ENCODE data around the gene NDUFB1.

Gene NDUFB1

DNA sequence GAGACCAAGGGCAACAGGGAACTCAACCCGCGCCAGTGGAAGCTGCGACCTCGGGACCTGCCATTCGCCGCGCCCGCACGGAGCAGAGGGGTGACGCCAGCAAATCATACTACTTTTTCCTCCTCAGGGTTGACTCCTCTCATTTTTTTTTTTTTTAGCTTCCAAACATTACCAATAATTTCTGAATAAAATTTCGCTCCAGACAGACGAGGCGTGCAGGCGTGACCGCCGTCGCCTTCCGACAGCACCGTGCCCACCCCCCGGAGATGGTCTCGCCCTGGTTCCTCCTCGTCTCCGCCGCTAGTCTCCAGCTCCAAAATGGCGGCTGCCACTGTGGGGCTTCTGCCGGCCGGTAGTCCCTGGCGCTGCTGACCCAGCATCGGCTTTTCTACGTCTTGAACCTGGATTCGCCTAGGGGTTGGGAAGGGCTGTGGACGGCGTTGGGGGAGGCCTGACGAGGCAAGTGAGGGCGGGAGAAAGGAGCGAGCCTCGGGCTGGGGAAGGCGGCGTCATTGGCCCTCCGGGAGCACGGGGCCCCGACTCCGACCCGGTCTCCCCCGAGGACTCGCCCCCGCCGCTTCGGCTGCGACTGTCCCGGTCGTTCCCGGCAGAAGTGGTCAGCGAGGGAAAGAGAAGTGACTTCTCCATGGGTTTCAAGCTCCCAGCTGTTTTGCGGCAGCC is at the start of gene NDUFB1, which contains the start of gene CPSF2:
TSS of gene NDUFB1 (minus strand) at position 37 of the 681 bp plus-strand sequence. CDS start 4,069 bp downstream, outside the sequence.
TSS of gene CPSF2 (plus strand) at position 300 of the 681 bp plus-strand sequence. CDS start 9,016 bp downstream, outside the sequence.
- DNase-seq (ENCODE audit: low spot score), result peak; percentile 81

DNA sequence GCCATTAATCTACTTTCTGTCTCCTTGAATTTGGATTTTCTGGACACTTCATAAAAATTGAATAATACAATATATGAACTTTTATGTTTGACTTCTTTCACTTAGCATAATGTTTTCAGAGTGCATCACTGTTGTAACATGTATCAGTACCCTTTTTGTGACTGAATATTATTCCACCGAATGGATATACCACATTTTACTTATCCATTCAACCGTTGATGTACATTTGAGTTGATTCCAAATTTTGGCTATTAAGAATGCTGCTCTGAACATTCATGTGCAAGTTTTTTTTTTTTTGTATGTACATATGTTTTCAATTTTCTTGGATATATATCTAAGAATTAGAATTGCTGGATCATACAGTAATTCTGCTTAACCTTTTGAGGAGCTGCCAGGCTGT is 43.5 kb upstream of the NDUFB1 start:
- no peak for DNase-seq (ENCODE audit: low spot score)

DNA sequence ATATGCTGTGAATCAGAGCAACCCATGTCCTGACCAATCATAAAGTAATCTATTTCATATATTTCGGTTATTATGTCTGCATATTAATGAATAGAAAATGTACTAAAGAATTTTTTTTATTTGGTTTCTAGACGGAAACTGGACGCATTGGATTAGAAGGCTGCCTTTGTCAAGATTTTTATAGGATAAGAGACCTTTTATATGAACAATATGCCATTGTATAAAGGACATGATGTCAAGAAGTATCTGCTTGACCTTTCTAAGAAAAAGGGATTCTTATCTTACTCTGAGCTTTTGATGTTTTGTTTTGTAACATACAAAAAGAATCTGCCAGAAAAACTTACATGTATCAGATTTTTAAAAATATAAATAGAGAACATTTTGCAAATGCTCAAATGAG is 40.0 kb upstream of the NDUFB1 start:
- no peak for DNase-seq (ENCODE audit: low spot score)

DNA sequence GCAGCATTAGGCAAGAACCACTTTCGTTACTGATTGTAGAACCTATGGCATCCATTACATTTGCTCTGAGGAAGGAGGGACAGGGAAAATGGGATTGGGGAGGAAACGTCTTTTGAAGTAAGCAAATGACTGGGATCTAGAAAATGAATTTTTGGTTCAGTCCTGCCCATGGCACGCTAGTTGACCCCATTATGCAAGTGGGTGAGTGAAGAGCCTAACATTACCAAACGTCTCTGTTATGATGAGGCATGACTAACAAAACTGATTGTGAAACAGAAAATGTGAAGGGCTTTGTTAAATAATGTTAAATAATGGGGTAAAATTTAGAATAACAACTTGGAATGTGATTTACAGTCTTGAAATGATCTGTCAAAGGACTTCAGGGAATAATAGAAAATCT is 39.1 kb upstream of the NDUFB1 start:
- DNase-seq (ENCODE audit: low spot score), result no peak

DNA sequence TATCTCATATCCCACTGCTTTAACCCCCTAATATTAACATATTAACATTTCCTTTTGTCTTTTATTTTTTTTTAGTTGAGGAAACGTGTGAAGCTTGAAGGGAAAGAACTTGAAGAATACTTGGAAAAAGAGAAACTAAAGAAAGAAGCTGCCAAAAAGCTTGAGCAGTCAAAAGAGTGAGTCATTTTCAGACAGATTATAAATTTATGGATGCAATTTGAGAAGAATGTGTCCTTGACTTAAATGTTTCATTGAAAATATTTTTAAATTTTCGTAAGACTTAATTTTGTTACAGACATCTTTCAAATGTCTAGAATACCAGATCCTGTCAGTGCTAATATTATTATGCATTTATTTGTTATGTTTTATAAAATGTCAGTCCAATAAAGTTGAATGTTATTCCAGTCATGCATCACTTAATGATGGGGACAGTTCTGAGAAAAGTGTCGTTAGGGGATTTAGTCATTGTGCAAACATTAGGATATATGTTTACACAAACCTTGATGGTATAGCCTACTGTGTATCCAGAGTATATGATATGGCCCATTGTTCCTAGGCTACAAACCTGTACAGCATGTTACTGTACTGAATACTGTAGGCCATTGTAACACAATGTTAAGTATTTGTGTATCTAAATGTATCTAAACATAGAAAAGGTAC is 32.9 kb upstream of the NDUFB1 start:
- DNase-seq (ENCODE audit: low spot score), result no peak

DNA sequence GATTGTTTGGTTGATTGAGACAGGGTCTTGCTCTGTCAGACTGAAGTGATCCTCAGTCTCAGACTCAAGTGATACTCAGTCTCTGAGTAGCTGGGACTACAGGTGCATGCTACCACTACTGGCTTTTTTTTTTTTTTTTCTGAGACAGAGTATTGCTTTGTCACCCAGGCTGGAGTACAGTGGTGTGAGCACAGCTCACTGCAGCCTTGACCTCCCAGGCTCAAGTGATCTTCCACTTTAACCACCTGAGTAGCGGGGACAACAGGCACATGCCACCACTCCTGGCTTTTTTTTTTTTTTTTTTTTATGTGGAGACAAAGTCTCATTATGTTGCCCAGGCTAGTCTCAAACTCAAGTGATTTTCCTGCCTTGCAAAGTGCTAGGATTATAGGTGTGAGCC is 32.1 kb upstream of the NDUFB1 start:
- no peak for DNase-seq (ENCODE audit: low spot score)

DNA sequence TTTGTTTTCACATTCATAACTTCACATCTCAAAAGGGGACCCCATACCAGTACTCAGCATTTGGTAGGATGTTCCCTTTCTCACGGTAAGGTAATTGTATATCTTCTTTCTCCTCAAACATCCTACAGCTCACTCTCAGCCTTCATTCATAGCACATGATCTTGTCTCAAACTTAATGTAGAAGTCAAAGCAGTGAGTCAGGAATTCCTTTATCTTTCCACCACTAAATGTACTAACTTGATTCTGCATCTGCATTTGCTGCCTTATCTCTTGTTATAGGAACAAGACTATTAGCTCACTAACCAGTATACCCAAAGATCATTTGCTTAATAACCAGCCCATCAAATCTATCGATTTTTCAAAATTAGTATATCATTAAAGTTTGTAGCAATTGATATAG is 23.2 kb upstream of the NDUFB1 start:
- DNase-seq (ENCODE audit: low spot score), result no peak

DNA sequence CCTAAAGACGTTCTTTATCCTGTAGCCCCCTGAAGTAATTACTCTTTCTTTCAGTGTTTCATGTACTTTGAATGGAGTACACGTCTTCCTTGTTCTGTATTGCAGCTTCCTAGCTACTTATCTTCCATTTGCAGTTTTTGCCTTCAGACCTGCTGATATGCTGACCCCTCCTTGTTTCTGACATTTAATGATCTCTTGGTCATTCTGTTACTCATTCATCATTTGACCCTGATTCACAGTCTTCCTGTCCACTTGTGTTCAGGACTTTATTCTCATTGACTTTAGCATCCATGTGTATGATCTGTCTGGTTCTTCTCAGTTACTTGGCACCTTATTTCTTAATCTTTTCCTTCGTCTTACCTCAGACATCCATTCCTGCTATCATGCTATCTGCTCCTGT is 22.5 kb upstream of the NDUFB1 start:
- no peak for DNase-seq (ENCODE audit: low spot score)

DNA sequence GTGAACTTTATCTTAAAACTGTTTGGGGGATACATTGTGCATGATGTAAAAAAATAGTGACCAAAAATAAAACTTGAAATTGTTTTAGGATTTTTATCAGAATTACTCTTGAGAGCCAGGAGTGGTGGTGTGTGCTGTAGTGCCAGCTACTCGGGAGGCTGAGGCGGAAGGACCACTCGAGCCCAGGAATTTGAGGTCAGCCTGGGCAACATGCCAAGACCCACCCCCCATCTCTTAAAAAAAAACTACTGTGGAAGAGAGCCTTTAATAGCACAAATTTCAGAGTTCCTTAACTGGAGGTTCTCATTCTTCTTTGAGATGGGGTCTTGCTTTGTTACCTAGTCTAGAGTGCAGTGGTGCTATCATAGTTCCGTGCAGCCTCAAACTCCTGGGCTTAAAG is 21.8 kb upstream of the NDUFB1 start:
- no peak for DNase-seq (ENCODE audit: low spot score)

DNA sequence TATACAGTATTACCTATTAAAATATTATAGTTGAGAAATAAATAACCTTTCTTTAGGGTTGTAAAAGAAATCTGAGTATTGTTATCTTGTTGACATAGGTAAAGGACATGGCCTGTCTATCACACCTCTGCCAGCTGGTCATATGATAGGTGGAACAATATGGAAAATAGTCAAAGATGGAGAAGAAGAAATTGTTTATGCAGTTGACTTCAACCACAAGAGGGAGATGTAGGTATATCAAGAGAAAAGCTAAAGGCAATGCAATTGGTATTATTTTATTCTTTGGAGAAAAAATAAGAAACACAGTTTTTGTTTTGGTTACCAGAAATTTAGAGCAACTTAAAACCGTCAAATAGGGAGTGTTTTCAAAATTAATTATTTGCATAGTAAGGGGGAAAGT is 13.8 kb upstream of the NDUFB1 start:
- DNase-seq (ENCODE audit: low spot score), result no peak

DNA sequence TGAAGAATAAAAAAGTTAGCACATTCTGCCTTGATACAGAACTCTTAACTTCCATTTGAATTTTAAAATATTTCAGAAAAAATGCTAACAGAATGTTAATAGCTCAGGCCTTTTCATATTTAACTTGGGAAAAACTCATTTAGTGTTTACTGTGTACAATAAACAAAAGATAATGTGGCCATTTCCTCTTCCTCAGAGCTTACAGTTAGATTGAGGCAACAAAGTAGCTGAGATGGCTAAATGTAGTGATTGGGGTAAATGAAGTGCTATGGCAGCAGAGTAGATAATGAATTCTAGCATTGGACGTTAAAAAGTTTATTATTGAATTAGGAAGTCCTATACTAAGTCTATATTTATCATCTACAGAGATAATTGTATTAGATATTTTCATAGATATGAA is 12.9 kb upstream of the NDUFB1 start:
- no peak for DNase-seq (ENCODE audit: low spot score)

DNA sequence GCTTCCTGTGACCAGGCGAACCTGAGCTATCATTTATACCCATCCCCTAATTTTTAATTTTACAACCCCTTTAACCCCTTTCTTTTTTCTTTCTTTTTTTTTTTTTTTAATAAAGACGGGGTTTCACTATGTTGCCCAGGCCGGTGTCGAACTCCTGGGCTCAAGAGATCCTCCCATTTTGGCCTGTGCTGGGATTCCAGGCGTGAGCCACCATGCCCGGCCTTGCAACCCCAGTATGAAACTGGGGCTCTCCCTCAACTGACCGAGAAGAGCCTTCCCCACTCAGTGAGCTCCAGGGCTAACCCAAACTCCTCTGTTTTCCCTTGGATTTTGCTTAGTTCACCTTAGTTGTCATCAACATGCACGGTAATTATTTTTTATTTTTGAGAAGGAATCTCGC is 1.3 kb upstream of the NDUFB1 start:
- DNase-seq (ENCODE audit: low spot score), result no peak

DNA sequence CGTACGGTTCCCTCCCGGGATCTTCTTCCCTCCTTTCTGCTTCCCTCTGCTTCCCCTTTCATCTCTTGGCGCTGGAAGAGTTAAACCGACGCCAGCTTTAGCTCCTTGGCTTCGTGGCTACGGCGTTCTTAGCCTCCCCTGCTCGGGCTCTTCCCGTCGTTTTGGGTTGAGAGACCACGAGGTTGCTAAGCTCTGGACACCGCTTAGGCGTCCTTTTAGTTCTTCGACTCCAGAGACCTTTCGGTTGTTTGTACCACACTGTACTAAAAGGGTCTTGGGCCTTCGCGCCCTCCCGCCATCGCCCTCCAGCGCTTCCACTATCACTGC is 808 bp upstream of the NDUFB1 start:
- DNase-seq (ENCODE audit: low spot score), result no peak

DNA sequence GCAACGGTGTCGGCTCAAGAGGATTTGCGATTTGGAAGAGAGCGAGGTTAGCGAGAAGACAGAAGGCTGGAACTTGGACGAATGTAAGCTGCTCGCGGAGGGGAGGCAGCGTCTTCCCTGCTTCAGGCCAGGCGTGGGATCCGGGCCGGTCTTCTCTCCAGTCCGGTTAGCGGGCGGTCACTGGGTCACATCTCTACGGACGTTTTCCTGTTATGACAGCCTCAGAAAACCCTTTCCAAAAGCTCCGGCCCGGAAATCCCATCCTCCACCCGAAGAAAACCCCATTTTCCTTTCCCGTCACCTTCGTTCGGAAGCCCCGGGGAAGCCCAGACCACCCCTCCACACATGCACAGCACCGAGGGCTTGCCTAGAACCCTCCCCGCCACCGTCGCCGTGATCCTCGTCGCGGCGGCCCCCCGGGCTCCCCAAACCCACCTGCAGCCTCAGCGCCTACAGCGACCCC is 268 bp downstream of the NDUFB1 start:
- no peak for DNase-seq (ENCODE audit: low spot score)

DNA sequence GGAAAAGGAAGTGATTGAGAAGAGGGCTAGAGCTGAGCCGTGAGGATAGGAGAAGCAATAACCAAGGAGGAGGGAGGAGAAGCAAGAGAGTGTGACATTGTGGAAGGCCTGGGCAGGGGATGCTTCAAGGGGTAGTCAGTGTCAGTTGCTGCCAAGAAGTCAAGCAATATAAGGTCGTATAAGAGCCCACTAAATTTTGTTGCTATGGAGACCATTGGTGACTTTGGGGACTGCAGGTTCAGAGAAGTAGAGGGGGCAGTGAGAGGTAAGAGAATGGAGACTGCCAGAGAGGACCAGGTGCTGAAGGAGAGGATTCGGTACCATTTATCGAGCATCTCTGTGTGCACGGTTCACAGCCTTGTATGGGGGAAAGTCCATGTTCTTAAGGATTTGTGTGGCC is 12.0 kb downstream of the NDUFB1 start:
- no peak for DNase-seq (ENCODE audit: low spot score)

DNA sequence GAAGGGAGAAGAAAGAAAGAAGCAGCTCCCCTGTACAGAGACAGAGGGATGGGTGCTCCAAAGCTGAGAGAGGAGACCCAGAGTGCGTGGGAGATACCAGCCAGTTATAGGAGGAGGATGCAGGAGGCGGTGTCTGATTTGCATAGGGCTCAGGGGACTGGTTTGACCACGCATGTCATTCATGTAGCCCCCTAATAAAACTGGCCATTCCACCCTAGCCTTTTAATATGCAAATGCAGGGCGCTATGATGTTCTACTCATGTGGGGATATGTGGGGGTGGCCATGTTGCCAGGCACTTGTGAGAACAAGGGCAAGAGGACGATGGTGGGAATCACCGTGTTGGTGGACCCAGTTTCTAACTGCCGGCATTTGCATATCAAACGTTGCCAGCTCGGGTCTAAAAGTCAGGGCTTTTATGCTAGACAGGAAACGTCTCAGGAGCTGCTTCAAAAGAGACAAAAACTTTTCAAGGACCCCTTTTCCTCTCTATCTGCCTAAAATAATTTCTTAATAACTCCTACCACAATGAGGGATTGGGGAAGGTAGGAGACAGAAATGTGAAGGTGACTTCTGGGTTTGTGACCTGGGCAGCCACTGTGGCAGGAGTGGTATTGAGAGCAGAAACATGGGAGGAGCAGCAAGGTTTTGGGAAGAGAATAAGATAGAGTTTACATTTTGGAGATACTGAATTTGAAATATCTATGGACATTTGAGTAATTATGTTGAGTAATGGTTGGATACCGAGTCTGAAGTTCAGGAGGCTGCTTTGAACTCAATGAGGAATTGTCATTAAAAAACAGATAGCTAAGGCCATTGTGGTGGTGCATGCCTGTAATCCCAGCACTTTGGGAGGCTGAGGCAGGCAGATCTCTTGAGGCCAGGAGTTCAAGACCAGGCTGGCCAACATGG is 12.9 kb downstream of the NDUFB1 start:
- no peak for DNase-seq (ENCODE audit: low spot score)

DNA sequence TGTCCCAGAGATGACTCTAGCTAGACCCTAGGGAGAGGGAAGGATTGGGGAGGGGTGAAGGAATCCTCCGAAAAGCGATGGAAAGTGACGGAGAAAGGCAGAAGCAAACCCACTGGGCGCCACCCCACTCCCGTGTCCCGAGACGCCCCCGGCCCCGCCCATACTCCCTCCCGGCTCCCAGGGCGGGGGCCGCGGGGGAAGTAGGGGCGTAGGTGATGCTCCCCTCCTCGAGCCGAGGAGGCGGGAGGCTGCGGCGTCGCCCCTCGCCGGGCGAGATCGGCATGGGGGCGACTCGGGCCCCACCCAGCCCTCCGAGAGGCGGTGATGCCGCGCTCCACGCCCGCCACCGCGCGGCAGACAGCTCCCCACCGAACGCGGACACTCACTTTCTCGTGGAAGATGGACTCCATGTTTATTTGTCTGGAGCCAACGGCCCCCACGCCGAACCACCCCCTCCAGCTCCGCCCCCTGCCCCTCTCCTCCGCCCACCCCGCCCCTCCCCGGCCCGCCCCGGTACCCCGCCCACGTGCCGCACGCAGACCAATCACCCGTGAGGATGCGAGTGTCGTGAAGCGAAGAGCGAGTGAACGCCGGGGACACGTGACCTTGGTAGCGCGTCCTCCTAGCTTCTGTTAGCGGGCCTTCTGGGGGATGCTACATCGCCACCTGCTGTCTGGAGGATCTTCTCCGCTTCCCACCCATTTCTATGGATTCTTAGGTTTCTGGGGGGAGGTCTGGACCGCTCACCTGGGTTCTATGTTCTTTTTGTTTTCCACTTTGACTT is 15.2 kb downstream of the NDUFB1 start, which contains the start of gene ATXN3:
TSS of gene ATXN3 (minus strand) at position 440 of the 784 bp plus-strand sequence. CDS start at position 410, 30 bp downstream.
- peak; percentile 97 for DNase-seq (ENCODE audit: low spot score)

DNA sequence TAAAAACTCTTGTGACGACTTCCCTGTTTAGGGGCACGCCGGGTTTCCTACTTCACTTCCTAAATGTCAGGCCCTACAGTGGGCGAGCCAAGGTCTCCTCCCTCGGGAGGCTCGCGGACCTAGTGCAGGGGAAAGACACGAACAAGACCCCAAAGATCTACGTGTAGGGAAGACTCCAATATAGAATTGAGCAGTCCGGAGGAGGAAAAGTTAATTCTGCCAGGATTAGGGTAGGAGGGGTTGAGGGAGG is 15.7 kb downstream of the NDUFB1 start:
- no peak for DNase-seq (ENCODE audit: low spot score)

DNA sequence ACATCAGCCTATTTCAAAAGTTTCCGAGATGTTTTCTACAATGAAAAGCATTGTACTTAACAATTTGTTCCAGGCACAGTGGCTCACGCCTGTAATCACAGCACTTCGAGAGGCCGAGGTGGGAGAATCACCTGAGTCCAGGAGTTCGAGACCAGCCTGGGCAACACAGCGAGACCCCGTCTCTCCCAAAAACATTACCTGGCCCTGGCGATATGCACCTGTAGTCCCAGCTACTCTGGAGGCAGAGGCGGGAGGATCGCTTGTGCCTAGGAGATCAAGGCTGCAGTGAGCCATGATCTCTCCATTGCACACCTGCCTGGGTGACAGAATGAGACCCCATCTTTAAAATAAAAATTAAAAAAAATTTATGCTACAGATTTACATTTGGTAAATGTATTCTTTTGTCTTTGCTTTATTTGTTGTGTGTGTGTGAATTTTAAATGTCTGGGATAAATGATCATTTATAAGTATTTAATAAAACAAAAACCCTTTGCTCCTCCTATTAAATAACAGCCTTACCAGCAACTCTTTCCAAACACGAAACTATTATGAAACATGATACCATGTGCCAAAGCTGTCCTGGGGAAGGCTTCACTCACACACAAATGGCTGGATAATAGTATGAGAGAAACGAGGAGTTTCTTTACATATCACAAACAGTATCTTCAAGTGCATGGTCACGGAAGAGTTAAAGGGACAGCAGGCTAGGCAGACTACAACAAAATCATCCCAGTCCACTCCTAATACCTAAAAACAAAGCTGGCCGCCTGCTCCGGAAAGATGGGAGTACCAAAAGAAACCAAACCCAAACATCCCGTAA is 16.2 kb downstream of the NDUFB1 start:
- DNase-seq (ENCODE audit: low spot score), result no peak

DNA sequence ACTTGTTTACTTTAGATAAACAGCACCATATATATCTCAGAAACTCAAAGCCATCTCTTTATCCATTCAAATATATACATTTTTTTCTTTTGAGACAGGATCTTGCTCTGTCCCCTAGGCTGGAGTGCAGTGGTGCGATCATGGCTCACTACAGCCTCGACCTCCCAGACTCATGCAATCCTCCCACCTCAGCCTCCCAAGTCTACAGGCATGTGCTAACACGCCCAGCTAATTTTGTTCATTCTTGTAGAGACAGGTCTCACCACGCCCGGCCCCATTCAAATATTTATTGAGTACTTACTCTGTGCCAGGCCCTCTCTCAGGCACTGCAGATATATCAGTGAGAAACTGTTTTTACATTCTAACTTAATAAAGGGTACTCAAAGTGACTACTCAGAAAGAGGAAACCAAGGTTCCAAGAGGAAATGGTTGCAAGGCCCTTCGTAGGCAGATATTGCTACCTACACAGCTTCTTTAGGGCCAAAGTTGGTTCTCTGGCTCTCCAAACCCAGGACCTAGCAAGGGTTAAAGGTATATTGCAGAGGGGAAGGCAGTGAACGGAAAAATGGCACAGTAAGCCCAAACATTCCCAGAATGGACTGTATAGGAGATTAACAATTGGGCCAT is 18.0 kb downstream of the NDUFB1 start:
- no peak for DNase-seq (ENCODE audit: low spot score)

DNA sequence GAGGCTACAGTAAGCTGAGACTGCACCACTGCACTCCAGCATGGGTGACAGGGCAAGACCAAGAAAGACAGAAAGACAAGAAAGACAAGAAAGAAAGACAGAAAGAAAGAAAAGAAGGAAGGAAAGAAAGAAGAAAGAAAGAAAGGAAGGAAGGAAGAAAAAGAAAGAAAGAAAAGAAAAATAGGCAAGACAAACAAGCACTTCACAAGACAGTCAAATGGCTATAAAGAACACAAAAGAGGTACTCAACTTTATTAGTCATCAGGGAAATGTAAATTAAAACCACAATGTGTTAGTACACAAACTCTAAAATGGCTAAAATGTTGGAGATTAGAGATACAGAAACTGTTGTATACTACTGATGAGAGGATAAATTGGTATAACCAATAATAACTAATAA is 21.7 kb downstream of the NDUFB1 start:
- DNase-seq (ENCODE audit: low spot score), result no peak

Data from CD4-positive, alpha-beta T cell treated with Interleukin-15 for 4 hours (primary cell).